Ectodermal cell (in vitro differentiated cells): ENCODE results near the gene RMP24.
"Not testable (repeated sequence)": the region's sequence is repeated elsewhere in the genome, so short reads cannot be mapped to it uniquely, and the experiment has no call there.

Source experiments
- H3K27ac ChIP-seq: 2 replicates; pipeline ENCODE4 v1.7.0; 2013; ENCODE audit warnings: mild to moderate bottlenecking, low read depth, low read length; ENCODE audit not compliant: insufficient read depth, poor library complexity, severe bottlenecking
- H3K27me3 ChIP-seq: 2 replicates; pipeline ENCODE4 v1.7.0; 2013; ENCODE audit warnings: mild to moderate bottlenecking, low read length; ENCODE audit not compliant: insufficient read depth, control insufficient read depth, poor library complexity, severe bottlenecking
- H3K36me3 ChIP-seq: one replicate; pipeline ENCODE4 v1.7.0; 2013; ENCODE audit warnings: low read length; ENCODE audit not compliant: control insufficient read depth, insufficient read depth
- H3K4me1 ChIP-seq: one replicate; pipeline ENCODE4 v1.7.0; 2013; ENCODE audit warnings: low read length; ENCODE audit not compliant: control insufficient read depth, insufficient read depth
- H3K4me3 ChIP-seq: 2 replicates; pipeline ENCODE4 v1.7.0; 2013; ENCODE audit warnings: low read depth, low read length, control low read depth; ENCODE audit not compliant: insufficient read depth
- H3K9me3 ChIP-seq: 2 replicates; pipeline ENCODE4 v1.7.0; 2013; ENCODE audit warnings: mild to moderate bottlenecking, low read length, moderate library complexity; ENCODE audit not compliant: control insufficient read depth
- WGBS, 2 experiments: methylation state at CpG; one replicate each; pipeline ENCODE4 v1.1.7; 2013; ENCODE audit warnings: missing lambda C conversion rate in 2 of 2; 5-methylcytosine and 5-hydroxymethylcytosine counted together

RMP24 gene

DNA sequence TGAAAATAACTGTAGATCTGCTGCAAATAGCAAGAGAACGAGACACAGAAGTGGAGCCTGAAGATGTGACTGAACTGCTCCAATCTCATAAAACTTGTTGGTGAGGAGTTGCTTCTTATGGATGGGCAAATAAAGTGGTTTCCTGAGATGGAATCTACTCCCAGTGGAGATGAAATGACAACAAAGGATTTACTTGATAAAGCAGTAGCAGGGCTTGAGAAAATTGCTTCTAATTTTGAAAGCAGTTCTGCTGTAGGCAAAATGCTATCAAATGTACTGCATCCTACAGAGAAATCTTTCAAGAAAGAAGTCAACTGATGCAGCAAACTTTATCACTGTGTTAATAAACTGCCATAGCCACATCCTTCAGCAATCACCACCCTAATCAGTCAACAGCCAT is 50.9 kb downstream of the RMP24 start:
- no peaks in the 10 kb centered on the region for H3K27me3 ChIP-seq
- peaks cover 16% of the 10 kb centered on the region for H3K36me3 ChIP-seq
- no peaks in the 10 kb centered on the region for H3K9me3 ChIP-seq
- no peaks in the 10 kb centered on the region for H3K4me1 ChIP-seq
- WGBS, 2 experiments = 96 to 100% methylated on average over 1 of the region's 1 CpG
- no peak overlapping the region for H3K27ac ChIP-seq
- H3K4me3 ChIP-seq = no peak overlapping the region

DNA sequence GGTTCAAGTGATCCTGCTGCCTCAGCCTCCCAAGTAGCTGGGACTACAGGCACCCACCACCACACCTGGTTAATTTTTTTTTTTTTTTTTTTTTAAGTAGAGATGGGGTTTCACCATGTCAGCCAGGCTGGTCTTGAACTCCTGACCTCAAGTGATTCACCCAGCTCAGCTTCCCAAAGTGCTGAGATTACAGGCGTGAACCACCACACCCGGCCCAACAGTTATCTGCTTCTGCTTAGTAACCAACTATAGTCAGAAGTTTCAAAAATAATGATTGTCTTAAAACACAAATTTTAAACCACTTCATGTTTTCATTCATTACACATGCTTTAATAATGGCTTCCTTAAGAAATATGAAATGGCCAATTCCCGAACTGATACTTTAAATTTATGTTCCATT is 51.8 kb downstream of the RMP24 start:
- peaks cover 23% of the 10 kb centered on the region for H3K36me3 ChIP-seq
- not testable (repeated sequence) for H3K9me3 ChIP-seq
- WGBS, 2 experiments = 93 to 94% methylated on average over 3 of the region's 3 CpGs

DNA sequence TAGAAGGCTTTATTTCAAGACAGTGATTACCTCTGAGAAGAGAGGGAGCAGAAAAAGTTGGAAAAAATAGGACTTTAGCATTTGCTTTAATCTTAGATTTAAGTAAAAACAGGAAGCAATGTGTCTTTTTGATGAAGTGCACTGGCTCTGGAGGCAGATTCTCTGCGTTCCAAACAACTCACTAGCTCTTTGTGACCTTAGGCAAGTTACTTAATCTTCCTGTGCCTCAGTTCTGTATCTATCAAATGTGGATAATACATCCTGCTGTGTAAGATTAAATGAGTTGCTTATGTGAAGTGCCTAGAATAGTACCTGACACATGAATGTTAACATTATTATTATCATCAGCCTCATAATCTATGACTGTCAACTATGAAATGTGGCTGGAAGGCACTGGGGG is 52.5 kb downstream of the RMP24 start:
- 92 to 100% methylated on average over 1 of the region's 1 CpG for WGBS, 2 experiments
- no peak overlapping the region for H3K27ac ChIP-seq
- H3K36me3 ChIP-seq = peaks cover 25% of the 10 kb centered on the region
- H3K4me1 ChIP-seq = no peaks in the 10 kb centered on the region
- no peaks in the 10 kb centered on the region for H3K9me3 ChIP-seq
- no peak overlapping the region for H3K4me3 ChIP-seq
- no peaks in the 10 kb centered on the region for H3K27me3 ChIP-seq

More for the DNA sequence above, 51.8 kb downstream of the RMP24 start:
- H3K27ac ChIP-seq, H3K4me3 ChIP-seq, H3K4me1 ChIP-seq, H3K27me3 ChIP-seq: not testable (repeated sequence)

DNA sequence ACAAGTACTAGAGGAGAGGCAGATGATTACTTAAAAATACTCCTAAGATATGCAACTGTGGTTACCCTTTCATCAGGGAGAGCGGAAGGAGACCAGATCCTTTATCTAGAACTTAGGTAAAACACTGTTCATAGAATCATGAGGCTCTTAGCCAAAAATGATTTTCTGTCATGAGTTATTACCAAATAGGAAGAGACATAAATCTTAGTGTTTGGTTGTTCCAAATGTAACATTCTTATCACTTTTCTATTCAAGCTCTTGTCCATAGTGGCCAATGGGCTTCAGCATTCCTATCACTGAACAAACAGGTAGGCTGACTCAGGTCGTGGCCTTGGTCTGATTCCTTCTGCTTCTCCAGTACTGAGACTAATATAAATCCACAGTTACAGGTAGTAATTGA is 56.4 kb downstream of the RMP24 start:
- no peaks in the 10 kb centered on the region for H3K9me3 ChIP-seq
- no peak overlapping the region for H3K4me3 ChIP-seq
- H3K27ac ChIP-seq = no peak overlapping the region
- no peaks in the 10 kb centered on the region for H3K27me3 ChIP-seq
- 94 to 100% methylated on average over 2 of the region's 2 CpGs for WGBS, 2 experiments
- H3K4me1 ChIP-seq = no peaks in the 10 kb centered on the region
- H3K36me3 ChIP-seq = peaks cover 33% of the 10 kb centered on the region
